Endothelial cell (in vitro differentiated cells): ENCODE measurements around the gene KBTBD8. TPM values are rescaled to one million over a fixed set of nuclear protein-coding genes. Genes with fewer than 3 reads are reported as not detected.

Experiments
- DNase-seq: peaks from one replicate; pipeline ENCODE4 v3.0.0; 2021; ENCODE audit warnings: low spot score
- H3K27ac Mint-ChIP-seq: one replicate; pipeline ENCODE4 v1.8.0; 2021; ENCODE audit warnings: mixed read lengths, inconsistent platforms; ENCODE audit not compliant: unreplicated experiment
- H3K27me3 Mint-ChIP-seq: one replicate; pipeline ENCODE4 v1.8.0; 2021; ENCODE audit warnings: mild to moderate bottlenecking, moderate library complexity, mixed read lengths, inconsistent platforms; ENCODE audit not compliant: unreplicated experiment
- H3K36me3 Mint-ChIP-seq: one replicate; pipeline ENCODE4 v1.8.0; 2021; ENCODE audit warnings: mild to moderate bottlenecking, low read depth, mixed read lengths, inconsistent platforms; ENCODE audit not compliant: unreplicated experiment
- H3K4me1 Mint-ChIP-seq: one replicate; pipeline ENCODE4 v1.8.0; 2021; ENCODE audit warnings: mild to moderate bottlenecking, mixed read lengths, inconsistent platforms; ENCODE audit not compliant: unreplicated experiment
- H3K4me3 Mint-ChIP-seq: one replicate; pipeline ENCODE4 v1.8.0; 2021; ENCODE audit warnings: mild to moderate bottlenecking, mixed read lengths, inconsistent platforms; ENCODE audit not compliant: unreplicated experiment
- H3K9me3 Mint-ChIP-seq: one replicate; pipeline ENCODE4 v1.8.0; 2021; ENCODE audit warnings: mixed read lengths, inconsistent platforms; ENCODE audit not compliant: unreplicated experiment
- total RNA-seq: library from RNA; stranded (reverse); fragmentation: NEBNext Ultra II Directional; extraction: Animal tissue kit (Norgen Biotek cat#: 25700); gene quantifications from one replicate; pipeline ENCODE4 v1.2.1, GENCODE V29; 2021; ENCODE audit not compliant: unreplicated experiment
- TF ChIP-seq, protein P1 (sequence below): fragments of 200-600 bp; sonication (generic); IDR thresholded peaks from one replicate; pipeline ENCODE4 v1.5.0; 2021; ENCODE audit warnings: antibody characterized with exemption; ENCODE audit not compliant: unreplicated experiment

The KBTBD8 gene
- total RNA-seq, 1 donor from 2014 or later = 6.3 TPM

DNA sequence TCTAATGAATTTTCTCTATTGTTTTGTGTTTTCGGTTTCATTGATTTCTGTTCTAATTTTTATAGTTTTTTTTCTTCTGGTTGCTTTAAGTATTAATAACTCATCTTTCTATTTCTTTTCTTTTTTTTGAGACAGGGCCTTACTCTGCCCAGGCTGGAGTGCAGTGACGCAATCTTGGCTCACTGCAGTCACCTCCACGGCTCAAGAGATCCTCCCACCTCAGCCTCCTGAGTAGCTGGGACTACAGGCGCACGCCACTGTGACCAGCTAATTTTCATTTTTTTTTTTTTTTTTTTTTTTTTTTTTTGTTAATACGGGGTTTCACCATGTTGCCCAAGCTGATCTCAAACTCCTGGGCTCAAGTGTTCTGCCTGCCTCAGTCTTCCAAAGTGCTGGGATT is 14.5 kb downstream of the KBTBD8 start:
- Mint-ChIP-seq H3K27ac (no peak overlapping the region), H3K36me3 (no peaks in the 10 kb centered on the region), H3K9me3 (no peaks in the 10 kb centered on the region), H3K4me3 (no peak overlapping the region), H3K27me3 (no peaks in the 10 kb centered on the region), H3K4me1 (no peaks in the 10 kb centered on the region)
- DNase-seq = no peak
- TF ChIP-seq, protein P1, sequence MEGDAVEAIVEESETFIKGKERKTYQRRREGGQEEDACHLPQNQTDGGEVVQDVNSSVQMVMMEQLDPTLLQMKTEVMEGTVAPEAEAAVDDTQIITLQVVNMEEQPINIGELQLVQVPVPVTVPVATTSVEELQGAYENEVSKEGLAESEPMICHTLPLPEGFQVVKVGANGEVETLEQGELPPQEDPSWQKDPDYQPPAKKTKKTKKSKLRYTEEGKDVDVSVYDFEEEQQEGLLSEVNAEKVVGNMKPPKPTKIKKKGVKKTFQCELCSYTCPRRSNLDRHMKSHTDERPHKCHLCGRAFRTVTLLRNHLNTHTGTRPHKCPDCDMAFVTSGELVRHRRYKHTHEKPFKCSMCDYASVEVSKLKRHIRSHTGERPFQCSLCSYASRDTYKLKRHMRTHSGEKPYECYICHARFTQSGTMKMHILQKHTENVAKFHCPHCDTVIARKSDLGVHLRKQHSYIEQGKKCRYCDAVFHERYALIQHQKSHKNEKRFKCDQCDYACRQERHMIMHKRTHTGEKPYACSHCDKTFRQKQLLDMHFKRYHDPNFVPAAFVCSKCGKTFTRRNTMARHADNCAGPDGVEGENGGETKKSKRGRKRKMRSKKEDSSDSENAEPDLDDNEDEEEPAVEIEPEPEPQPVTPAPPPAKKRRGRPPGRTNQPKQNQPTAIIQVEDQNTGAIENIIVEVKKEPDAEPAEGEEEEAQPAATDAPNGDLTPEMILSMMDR = no peak

DNA sequence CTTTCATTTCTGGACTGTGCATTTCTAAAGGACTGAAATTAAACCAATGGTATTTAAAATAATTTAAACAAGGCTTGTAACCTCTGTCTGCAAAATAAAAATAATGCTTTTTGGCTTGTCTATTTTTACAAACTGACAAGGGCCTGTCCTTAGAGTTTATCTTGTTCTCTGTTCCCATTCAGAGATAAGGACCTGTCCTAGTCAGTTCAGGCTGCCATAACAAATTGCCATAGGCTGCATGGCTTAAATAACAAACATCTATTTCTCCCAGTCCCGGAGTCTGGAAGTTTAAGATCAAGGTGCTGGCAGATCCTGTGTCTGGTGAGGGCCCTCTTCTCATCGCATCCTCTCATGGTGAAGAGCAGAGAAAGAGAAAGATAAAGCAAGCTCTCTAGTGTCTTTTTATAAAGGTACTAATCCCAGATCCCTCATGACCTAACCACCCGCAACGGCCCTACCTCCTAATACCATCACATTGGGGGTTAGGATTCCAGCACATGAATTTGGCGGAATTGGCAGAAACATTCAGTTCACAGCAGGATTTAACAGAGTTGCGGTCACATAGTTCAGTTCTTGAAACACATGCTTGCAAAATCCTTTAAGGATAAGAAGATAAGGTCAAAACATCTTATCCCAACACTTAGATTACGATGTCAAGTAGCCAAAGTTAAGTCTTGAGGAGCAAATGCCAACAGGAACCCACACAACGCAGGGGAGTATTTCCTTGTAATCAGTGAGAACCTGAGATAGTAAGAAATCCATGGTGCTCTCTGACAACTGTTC is 17.8 kb downstream of the KBTBD8 start:
- Mint-ChIP-seq H3K27ac (no peak overlapping the region), H3K4me1 (peaks cover 4% of the 10 kb centered on the region), H3K4me3 (no peak overlapping the region)

DNA sequence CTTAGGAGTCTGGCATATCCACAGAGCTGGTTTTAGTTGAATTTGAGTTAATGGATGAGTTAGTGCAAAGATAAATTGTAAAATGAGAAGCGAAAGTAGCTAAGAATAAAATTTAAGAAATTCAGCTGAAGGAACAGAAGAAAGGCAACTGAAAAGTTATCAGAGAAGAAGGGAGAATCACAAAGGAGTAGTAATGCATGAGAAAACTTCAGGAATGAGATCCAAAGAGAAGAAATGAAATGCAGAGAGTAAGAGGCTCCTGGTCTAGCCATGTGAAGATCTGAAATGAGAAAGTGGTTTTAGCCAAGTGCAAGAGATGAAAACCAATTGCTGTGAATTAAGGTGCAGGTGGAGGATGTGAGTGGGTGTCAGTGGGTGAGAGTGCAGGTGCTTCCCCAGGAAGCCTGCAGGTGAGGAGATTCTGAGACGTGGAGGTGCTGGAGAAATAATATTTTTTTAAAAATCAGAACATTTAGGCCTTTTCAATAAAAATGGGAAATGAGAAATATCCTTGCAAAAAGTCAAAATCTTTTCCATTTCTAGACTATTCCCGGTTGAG is 18.5 kb downstream of the KBTBD8 start:
- Mint-ChIP-seq H3K36me3 (no peaks in the 10 kb centered on the region), H3K27me3 (no peaks in the 10 kb centered on the region), H3K4me1 (peaks cover 4% of the 10 kb centered on the region), H3K4me3 (no peak overlapping the region), H3K27ac (no peak overlapping the region), H3K9me3 (no peaks in the 10 kb centered on the region)
- DNase-seq = no peak
- TF ChIP-seq, protein P1 = no peak

More for the DNA sequence above, 17.8 kb downstream of the KBTBD8 start:
- Mint-ChIP-seq H3K27me3 (no peaks in the 10 kb centered on the region), H3K9me3 (no peaks in the 10 kb centered on the region), H3K36me3 (no peaks in the 10 kb centered on the region)
- TF ChIP-seq, protein P1 = no peak
- DNase-seq = no peak

DNA sequence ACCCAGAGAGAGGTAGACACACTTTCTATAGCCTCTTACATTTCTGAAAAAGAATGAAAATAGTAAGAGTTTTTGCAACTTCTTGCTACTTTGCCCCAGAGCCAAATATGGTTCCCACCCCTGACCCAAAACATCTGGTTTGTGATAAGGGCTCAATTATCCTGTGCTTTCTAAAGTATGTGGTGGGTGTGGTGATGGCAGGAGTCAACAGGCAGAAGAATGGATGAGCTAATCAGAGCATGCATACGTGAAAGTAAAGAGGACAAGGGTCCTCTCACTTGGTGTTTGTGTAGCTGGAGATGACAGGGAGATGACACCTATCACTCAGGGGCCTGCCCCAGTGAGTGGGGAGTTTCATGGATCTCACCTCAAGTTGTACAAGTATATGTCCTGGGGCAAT is 19.1 kb downstream of the KBTBD8 start:
- H3K27ac Mint-ChIP-seq = no peak overlapping the region
- no peaks in the 10 kb centered on the region for H3K27me3 Mint-ChIP-seq
- H3K4me3 Mint-ChIP-seq = no peak overlapping the region
- no peaks in the 10 kb centered on the region for H3K9me3 Mint-ChIP-seq
- TF ChIP-seq, protein P1 = no peak
- H3K36me3 Mint-ChIP-seq = no peaks in the 10 kb centered on the region
- peaks cover 4% of the 10 kb centered on the region for H3K4me1 Mint-ChIP-seq
- no peak for DNase-seq
